ENCODE results near the gene MUC21. TPM values are rescaled to one million over a fixed set of nuclear protein-coding genes. Genes with fewer than 3 reads are reported as not detected.

Gene MUC21
- total RNA-seq (2021) (not detected in 2 replicates), Bru-seq, nascent RNA (not detected), BruChase-seq, experiment 1, labeled RNA remaining after a 2-hour chase (percentile 11 among the genes with signal in this experiment), BruChase-seq, experiment 2, labeled RNA remaining after a 6-hour chase (percentile 20 among the genes with signal in this experiment)
- long read RNA-seq, result 0 reads

- no peaks in the 10 kb centered on the region for H3K27me3 ChIP-seq (replicated peaks; ENCODE audit: insufficient read depth, low read depth, low read length, poor library complexity)
- TF ChIP-seq EZH2 (IDR thresholded peaks at IDR 0.05; ENCODE audit: borderline replicate concordance, low read depth, low read length, poor library complexity, severe bottlenecking) (no peak), CTCF (conservative IDR thresholded peaks at IDR 0.05; ENCODE audit: low read depth, low read length) (no peak)
- ChIA-PET CTCF (no interaction called here), POLR2A (ENCODE audit: low non-redundant PET) (no interaction called here)
- peak within 1 kb of the TSS; percentile 28 for H3K27ac ChIP-seq (ENCODE audit: low read depth, low read length, poor library complexity, severe bottlenecking)
- no TSS peak for BruUV-seq (replicated peaks)
- DNase-seq (ENCODE audit: low spot score), result no peak
- no peak within 1 kb of the TSS for H3K4me3 ChIP-seq (ENCODE audit: low read depth, low read length, poor library complexity, severe bottlenecking)
- H3K4me1 ChIP-seq (ENCODE audit: insufficient read depth, low read length, poor library complexity, severe bottlenecking), result peaks cover 11% of the 10 kb centered on the region
- no peaks in the 10 kb centered on the region for H3K36me3 ChIP-seq (ENCODE audit: insufficient read depth, low read length, poor library complexity, severe bottlenecking)
- no peaks in the 10 kb centered on the region for H3K9me3 ChIP-seq (ENCODE audit: low read depth, low read length, poor library complexity, severe bottlenecking)
- intact Hi-C loops (cut with micrococcal nuclease; ENCODE audit: unreplicated experiment), result no loop called here
Measured at GRCh38 chr6:30983439-30983838, at the start of gene MUC21. Gene MUC21 (plus strand): TSS chr6:30983718. CDS start chr6:30983959, 241 bp downstream.

- Histone ChIP-seq H3K9me3 (ENCODE audit: low read depth, low read length, poor library complexity, severe bottlenecking) (no peaks in the 10 kb centered on the region), H3K4me1 (ENCODE audit: insufficient read depth, low read length, poor library complexity, severe bottlenecking) (peaks cover 8% of the 10 kb centered on the region), H3K4me3 (ENCODE audit: low read depth, low read length, poor library complexity, severe bottlenecking) (no peak overlapping the region), H3K27me3 (replicated peaks; ENCODE audit: insufficient read depth, low read depth, low read length, poor library complexity) (no peaks in the 10 kb centered on the region), H3K36me3 (ENCODE audit: insufficient read depth, low read length, poor library complexity, severe bottlenecking) (no peaks in the 10 kb centered on the region), H3K27ac (ENCODE audit: low read depth, low read length, poor library complexity, severe bottlenecking) (no peak overlapping the region)
- BruUV-seq (replicated peaks), result no TSS peak
- TF ChIP-seq CTCF (conservative IDR thresholded peaks at IDR 0.05; ENCODE audit: low read depth, low read length) (no peak), EZH2 (IDR thresholded peaks at IDR 0.05; ENCODE audit: borderline replicate concordance, low read depth, low read length, poor library complexity, severe bottlenecking) (no peak)
- ChIA-PET POLR2A (ENCODE audit: low non-redundant PET) (no interaction called here), CTCF (no interaction called here)
- intact Hi-C loops (cut with micrococcal nuclease; ENCODE audit: unreplicated experiment), result no loop called here
- peak; percentile 30 for DNase-seq (ENCODE audit: low spot score)
Measured at GRCh38 chr6:30935018-30935417, 48.5 kb upstream of the MUC21 start.

GRCh38 chr6:30937265-30937664, 46.3 kb upstream of the MUC21 start:
- intact Hi-C loops (cut with micrococcal nuclease; ENCODE audit: unreplicated experiment), result no loop called here
- Histone ChIP-seq H3K27me3 (replicated peaks; ENCODE audit: insufficient read depth, low read depth, low read length, poor library complexity) (no peaks in the 10 kb centered on the region), H3K36me3 (ENCODE audit: insufficient read depth, low read length, poor library complexity, severe bottlenecking) (no peaks in the 10 kb centered on the region), H3K4me1 (ENCODE audit: insufficient read depth, low read length, poor library complexity, severe bottlenecking) (peaks cover 13% of the 10 kb centered on the region), H3K9me3 (ENCODE audit: low read depth, low read length, poor library complexity, severe bottlenecking) (no peaks in the 10 kb centered on the region), H3K4me3 (ENCODE audit: low read depth, low read length, poor library complexity, severe bottlenecking) (no peak overlapping the region), H3K27ac (ENCODE audit: low read depth, low read length, poor library complexity, severe bottlenecking) (no peak overlapping the region)
- TF ChIP-seq CTCF (conservative IDR thresholded peaks at IDR 0.05; ENCODE audit: low read depth, low read length), result no peak
- no peak for TF ChIP-seq EZH2 (IDR thresholded peaks at IDR 0.05; ENCODE audit: borderline replicate concordance, low read depth, low read length, poor library complexity, severe bottlenecking)
- no TSS peak for BruUV-seq (replicated peaks)
- CTCF ChIA-PET, result no interaction called here
- POLR2A ChIA-PET (ENCODE audit: low non-redundant PET), result interaction anchor here (0.7 kb wide), 1 partner anchor 49 kb away, joined by 4 read pairs; no protein-coding TSS in a partner anchor
- no peak for DNase-seq (ENCODE audit: low spot score)

All from A673 (cell line).